ENCODE measurements around the gene MLXIP. TPM values are rescaled to one million over a fixed set of nuclear protein-coding genes. Genes with fewer than 3 reads are reported as not detected.

Gene MLXIP
- total RNA-seq, 1 experiment from 2014 or later: 124 TPM

DNA sequence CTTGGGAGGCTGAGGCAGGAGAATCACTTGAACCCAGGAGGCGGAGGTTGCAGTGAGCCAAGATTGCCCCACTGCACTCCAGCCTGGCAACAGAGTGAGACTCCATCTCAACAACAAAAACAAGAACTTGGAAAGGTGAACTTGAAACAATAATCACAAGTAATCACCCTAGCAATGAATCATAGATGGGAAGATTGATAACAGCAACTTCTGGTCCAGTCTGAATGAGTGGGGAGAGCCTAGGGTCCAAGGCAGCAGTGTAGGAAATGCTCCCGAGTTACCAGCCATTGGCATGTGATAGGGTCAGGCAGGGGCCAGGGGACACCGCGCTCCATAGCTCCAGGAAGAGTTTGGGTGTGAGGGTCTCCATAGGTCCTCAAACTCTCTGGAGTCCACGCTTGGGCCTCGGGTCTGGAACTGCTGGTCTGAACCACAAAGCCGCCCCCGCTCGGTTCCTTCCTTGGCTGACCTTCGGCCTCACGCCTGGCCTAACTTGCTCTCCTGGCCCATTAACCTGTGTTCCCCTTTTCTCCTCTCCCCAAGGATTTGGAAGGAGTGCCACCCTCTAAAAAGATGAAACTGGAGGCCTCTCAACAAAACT, 19.9 kb upstream of the MLXIP start:
- Histone ChIP-seq H3K36me3 (ENCODE audit: control insufficient read depth, insufficient read depth, low read length) (no peaks in the 10 kb centered on the region), H3K27ac (ENCODE audit: low read length) (peak overlapping the region; percentile 9; the same call in 1 of the 2 replicates), H3K4me3 (ENCODE audit: low read depth in 2 of 2, low read length in 2 of 2) (no peak overlapping the region), H3K9me3 (ENCODE audit: control insufficient read depth, insufficient read depth, low read depth, low read length) (no peaks in the 10 kb centered on the region), H3K4me1 (ENCODE audit: control insufficient read depth, insufficient read depth, low read length) (peaks cover 16% of the 10 kb centered on the region), H3K27me3 (ENCODE audit: control insufficient read depth, insufficient read depth, low read length) (no peaks in the 10 kb centered on the region)
- POLR2A ChIA-PET: no interaction called here
- CTCF ChIA-PET: interaction anchor here (0.6 to 0.9 kb wide), 2 partner anchors 15 to 39 kb away, joined by 3 read pairs; no protein-coding TSS in a partner anchor
- TF ChIP-seq SIN3A (IDR thresholded peaks at IDR 0.05; ENCODE audit: borderline replicate concordance, insufficient read depth, low read depth, low read length) (no peak), TCF7L2 (IDR thresholded peaks at IDR 0.05; ENCODE audit: low read depth, low read length) (no peak), POLR2AphosphoS5 (IDR thresholded peaks at IDR 0.05; ENCODE audit: low read depth, low read length) (no peak)
- TF ChIP-seq, protein P1, sequence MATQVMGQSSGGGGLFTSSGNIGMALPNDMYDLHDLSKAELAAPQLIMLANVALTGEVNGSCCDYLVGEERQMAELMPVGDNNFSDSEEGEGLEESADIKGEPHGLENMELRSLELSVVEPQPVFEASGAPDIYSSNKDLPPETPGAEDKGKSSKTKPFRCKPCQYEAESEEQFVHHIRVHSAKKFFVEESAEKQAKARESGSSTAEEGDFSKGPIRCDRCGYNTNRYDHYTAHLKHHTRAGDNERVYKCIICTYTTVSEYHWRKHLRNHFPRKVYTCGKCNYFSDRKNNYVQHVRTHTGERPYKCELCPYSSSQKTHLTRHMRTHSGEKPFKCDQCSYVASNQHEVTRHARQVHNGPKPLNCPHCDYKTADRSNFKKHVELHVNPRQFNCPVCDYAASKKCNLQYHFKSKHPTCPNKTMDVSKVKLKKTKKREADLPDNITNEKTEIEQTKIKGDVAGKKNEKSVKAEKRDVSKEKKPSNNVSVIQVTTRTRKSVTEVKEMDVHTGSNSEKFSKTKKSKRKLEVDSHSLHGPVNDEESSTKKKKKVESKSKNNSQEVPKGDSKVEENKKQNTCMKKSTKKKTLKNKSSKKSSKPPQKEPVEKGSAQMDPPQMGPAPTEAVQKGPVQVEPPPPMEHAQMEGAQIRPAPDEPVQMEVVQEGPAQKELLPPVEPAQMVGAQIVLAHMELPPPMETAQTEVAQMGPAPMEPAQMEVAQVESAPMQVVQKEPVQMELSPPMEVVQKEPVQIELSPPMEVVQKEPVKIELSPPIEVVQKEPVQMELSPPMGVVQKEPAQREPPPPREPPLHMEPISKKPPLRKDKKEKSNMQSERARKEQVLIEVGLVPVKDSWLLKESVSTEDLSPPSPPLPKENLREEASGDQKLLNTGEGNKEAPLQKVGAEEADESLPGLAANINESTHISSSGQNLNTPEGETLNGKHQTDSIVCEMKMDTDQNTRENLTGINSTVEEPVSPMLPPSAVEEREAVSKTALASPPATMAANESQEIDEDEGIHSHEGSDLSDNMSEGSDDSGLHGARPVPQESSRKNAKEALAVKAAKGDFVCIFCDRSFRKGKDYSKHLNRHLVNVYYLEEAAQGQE (IDR thresholded peaks at IDR 0.05; ENCODE audit: insufficient read depth in 1 of 2, low read depth in 2 of 2, low read length in 1 of 2): no peak
- TF ChIP-seq, protein P2, sequence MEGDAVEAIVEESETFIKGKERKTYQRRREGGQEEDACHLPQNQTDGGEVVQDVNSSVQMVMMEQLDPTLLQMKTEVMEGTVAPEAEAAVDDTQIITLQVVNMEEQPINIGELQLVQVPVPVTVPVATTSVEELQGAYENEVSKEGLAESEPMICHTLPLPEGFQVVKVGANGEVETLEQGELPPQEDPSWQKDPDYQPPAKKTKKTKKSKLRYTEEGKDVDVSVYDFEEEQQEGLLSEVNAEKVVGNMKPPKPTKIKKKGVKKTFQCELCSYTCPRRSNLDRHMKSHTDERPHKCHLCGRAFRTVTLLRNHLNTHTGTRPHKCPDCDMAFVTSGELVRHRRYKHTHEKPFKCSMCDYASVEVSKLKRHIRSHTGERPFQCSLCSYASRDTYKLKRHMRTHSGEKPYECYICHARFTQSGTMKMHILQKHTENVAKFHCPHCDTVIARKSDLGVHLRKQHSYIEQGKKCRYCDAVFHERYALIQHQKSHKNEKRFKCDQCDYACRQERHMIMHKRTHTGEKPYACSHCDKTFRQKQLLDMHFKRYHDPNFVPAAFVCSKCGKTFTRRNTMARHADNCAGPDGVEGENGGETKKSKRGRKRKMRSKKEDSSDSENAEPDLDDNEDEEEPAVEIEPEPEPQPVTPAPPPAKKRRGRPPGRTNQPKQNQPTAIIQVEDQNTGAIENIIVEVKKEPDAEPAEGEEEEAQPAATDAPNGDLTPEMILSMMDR (IDR thresholded peaks at IDR 0.05): no peak
- DNase-seq (ENCODE audit: low read depth, low spot score) (no peak), ATAC-seq (no peak)
- in situ Hi-C loops (cut with HindIII; ENCODE audit: low pct_unique_long_range_greater_than_20kb, low sequenced_read_pairs): no loop called here
- intact Hi-C loops (cut with micrococcal nuclease; ENCODE audit: unreplicated experiment): loop anchor here (10.0 kb wide), 1 partner anchor 126 kb away; the partner anchor contains the start of gene LRRC43
- BruUV-seq (replicated peaks): no TSS peak

DNA sequence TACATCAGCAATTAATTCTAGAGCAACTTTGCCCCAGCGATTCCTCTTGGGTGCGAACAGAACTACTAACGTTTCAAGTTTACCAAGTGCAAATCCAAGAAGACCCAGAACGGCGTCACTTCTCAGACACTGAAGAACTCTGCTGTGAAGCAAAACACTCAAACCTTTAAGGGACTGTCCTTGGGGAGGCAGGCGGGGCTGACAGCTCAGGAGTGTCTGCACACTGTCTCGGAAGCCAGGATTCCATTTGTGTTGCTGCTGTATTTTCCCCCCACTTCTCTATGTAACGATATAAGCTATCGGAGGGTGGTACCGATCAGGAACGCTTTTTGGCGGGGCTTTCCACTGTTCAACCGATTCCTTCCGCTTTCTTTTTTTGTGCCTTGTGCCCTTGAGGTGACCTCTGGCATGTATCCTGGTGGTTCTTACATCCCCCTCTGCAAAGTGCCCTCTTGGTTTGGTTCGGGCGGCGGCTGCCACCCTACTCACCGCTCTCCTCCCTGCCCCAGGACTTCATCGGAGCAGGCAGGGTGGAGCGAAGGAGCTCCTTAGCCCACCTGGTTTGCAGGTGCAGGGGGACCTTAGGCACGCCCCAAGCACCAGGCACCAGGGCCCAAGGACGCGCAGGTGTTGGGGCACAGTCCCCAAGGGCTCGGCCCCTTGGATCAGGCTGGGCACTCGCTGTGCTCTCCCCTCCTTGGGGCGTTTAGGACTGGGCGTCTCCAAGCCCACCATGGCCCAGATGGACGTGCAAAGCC, 19.2 kb upstream of the MLXIP start:
- Histone ChIP-seq H3K4me1 (ENCODE audit: control insufficient read depth, insufficient read depth, low read length) (peaks cover 23% of the 10 kb centered on the region), H3K27me3 (ENCODE audit: control insufficient read depth, insufficient read depth, low read length) (no peaks in the 10 kb centered on the region), H3K4me3 (ENCODE audit: low read depth in 2 of 2, low read length in 2 of 2) (no peak overlapping the region), H3K36me3 (ENCODE audit: control insufficient read depth, insufficient read depth, low read length) (no peaks in the 10 kb centered on the region), H3K9me3 (ENCODE audit: control insufficient read depth, insufficient read depth, low read depth, low read length) (no peaks in the 10 kb centered on the region), H3K27ac (ENCODE audit: low read length) (0 out of 2 replicates have a peak overlapping the region, but pooled peaks have one; percentile 9)
- DNase-seq (ENCODE audit: low read depth, low spot score) (no peak), ATAC-seq (no peak)
- ChIA-PET CTCF (no interaction called here), POLR2A (no interaction called here)
- intact Hi-C loops (cut with micrococcal nuclease; ENCODE audit: unreplicated experiment) (loop anchor here (10.0 kb wide), 1 partner anchor 125 kb away; the partner anchor contains the start of gene LRRC43), in situ Hi-C loops (cut with HindIII; ENCODE audit: low pct_unique_long_range_greater_than_20kb, low sequenced_read_pairs) (no loop called here)
- TF ChIP-seq, protein P2 (IDR thresholded peaks at IDR 0.05): no peak
- TF ChIP-seq POLR2AphosphoS5 (IDR thresholded peaks at IDR 0.05; ENCODE audit: low read depth, low read length) (no peak), SIN3A (IDR thresholded peaks at IDR 0.05; ENCODE audit: borderline replicate concordance, insufficient read depth, low read depth, low read length) (no peak), TCF7L2 (IDR thresholded peaks at IDR 0.05; ENCODE audit: low read depth, low read length) (no peak)
- TF ChIP-seq, protein P1 (IDR thresholded peaks at IDR 0.05; ENCODE audit: insufficient read depth in 1 of 2, low read depth in 2 of 2, low read length in 1 of 2): no peak
- BruUV-seq (replicated peaks): no TSS peak

All from Panc1 (cell line).